ENCODE measurements around the gene ARHGAP44.
"Not testable (repeated sequence)": the region's sequence is repeated elsewhere in the genome, so short reads cannot be mapped to it uniquely, and the experiment has no call there.

Gene ARHGAP44

DNA sequence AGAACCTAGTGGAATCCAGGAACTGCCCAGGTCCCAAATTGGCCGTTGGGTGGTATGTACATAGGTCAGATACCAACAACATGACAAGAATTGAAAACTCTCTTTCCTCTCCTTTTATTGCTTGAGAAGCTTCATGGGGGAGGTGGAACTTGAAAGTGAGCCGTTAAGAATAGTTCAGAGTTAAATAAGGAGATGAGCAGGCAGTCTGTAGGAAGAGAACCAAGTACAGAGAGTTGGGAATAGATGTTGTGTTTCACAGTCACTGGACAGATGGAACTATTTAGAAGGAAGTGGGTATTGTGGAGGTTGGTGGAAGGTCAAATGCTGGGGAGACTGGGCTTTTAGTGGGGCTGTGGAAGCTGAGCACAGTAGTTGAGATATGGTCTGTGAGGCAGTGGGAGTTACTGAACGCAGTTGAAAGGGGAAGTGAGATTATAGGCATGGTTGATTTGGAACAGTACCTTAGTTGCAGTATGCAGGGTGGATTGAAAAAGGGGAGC lies 26.4 kb downstream of the ARHGAP44 start:
- no peak for DNase-seq

DNA sequence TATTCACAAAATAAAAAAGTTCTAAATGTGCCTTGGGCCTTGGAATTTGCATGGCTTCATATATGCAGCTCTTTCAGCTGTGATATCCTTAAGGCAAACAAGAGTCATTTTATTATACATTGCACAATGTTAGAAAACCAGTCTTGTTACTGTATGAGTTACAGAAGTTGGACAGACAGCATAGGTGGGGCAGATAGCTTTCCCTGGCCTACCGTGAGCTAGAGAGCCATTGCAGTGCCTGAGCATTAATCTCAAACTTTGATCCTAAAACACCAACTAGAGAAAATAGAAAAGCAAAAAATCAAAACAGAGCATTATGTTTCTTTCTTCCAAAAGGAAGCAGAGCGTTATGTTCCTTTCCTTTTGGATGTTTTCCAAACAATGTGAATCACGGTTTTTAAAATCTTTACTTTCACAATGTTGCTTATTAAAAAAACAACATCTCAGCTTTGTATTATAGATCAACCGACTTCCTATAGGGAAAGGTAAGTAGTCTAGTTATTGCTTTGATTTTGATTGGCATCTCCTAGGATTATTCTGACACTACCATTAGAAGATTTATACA lies 32.2 kb downstream of the ARHGAP44 start:
- no peak for DNase-seq

DNA sequence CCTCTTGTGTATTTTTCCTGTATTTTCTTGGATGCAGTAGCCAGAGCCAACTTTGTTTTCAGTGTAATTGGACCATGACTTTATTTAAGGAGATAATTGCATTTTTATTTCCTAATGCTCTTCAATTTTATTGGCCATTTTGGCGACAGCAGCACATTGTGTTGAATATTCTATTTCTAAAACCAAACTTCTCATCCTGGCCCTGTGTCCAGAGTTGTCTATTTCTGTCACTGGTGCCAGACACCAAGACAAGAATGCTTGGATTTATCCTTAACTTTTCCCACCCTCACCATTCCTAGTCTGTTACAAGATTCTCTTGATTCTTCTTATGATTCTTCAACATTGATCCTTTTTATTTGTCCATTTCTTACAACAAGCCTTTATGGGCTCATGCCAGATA lies 37.1 kb downstream of the ARHGAP44 start:
- no peak for DNase-seq

DNA sequence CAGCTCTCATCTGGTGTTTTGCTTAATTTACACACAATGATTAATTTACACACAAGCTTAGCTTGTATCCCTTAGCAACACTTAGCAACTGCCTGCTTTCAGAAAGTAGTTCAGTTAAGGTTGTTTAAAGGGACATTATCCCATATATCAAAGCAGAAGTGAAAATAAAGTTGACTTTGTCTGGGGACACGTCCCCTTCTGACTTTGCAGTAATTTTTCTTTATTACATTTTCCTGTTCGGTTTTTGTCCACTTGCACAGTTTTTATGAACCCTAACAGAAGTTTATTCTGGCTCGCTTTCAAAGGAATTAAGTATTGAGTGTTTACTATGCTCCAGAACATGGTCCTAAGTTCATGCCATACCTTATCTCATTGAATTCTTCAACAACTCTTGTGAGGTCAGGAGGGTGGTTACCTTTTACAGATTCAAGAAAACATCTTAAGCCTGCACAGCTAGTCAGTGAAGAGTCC lies 41.5 kb downstream of the ARHGAP44 start:
- DNase-seq = no peak

DNA sequence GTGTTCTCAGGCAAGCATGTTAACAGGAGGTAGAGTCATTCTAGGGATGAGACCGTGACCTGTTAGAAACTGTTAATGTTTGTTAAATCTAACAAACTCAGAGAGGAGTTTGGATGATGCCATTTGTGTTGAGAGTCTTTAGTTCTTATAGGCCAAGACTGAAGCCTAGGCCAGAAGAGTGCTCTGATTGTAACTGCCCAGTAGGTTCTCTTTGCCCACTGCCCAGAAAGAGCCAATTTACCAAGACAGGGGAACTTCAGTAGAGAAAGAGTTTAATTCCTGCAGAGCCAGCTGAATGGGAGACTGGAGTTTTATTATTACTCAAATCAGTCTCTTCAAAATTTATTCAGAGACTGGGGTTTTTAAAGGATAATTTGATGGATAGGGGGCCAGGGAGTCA lies 42.5 kb downstream of the ARHGAP44 start:
- DNase-seq = no peak

DNA sequence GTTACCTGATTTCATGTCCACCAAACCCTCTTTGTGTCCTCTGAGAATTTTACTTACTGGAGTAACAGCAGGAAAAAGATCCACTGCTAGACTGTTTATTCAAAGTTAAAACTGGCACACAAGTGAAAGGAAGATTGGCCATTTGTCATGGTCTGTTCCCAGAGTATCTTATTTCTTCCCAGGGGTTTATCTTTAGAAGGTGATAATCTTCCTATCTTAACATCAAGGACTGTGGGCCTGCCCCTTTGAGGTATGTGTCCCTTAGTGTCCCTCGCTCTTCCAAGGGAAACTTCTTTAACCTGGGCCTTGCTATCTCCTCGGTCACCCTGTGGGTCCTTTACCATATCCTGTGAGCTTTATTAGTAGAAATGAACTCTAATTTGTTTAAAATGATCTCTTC lies 49.7 kb downstream of the ARHGAP44 start:
- DNase-seq = no peak

DNA sequence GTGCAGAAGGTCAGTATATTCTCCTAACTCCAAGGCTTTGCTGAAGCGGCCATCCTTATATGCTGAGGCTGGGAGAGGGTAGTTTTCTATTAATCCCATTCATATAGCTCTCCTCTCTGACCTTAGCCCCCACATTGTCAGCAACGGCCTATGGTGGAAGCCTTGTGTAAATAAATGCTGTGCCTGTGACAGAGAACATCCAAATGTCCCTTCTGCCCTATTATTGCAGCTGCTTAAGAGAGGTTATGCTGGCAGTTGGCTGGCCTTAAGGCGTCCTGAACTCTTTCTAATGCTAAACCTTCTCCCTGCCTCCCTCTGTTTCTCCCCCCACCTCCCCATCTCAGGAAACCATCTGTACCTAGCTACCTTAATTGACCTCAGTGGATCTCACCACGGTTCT lies 53.6 kb downstream of the ARHGAP44 start:
- DNase-seq = no peak

DNA sequence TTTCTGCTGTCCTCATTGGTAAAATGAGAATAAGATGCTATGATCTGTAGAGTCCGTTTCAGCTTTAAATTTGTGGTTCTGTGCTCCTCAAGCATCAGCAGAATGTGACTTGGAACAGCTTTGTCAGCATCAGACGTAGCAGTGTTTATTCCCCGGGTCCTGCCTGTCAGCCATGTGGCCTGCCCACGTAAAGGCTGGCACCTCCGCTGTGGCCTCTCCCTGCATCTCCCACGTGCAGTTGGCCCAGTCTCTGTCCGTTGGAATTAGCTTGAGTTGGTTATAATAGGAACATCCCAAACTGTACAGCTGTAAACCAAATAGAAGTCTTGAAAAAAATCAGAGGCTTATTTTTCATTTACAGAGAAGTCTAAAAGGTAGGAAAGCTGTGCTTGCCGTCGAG lies 61.7 kb downstream of the ARHGAP44 start:
- no peak for DNase-seq

DNA sequence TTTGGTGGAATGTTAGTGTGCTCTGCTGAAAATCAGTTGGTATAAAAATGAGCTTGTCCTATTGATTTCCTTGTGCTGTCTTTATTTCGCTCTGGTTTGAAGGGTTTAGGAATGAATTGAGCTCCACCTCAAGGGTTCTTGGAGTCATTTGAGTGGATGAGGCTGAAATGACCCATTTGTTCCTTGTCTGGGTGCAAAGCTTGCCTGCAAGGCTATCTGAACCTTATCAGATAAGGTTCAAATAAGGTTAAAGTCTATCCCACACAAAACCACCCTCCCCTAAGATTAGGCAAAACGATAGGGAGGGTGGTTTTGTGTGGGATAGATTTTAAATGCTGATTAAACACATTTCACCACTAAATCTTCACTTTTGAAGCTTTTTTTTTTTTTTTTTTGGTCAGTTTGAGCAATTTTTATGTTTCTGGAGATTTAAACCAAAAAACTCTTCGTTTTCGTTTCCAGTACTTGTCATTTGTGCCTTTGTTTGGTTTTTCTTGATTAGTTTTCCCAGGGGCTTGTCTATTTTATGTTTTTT lies 62.7 kb downstream of the ARHGAP44 start:
- DNase-seq = no peak

DNA sequence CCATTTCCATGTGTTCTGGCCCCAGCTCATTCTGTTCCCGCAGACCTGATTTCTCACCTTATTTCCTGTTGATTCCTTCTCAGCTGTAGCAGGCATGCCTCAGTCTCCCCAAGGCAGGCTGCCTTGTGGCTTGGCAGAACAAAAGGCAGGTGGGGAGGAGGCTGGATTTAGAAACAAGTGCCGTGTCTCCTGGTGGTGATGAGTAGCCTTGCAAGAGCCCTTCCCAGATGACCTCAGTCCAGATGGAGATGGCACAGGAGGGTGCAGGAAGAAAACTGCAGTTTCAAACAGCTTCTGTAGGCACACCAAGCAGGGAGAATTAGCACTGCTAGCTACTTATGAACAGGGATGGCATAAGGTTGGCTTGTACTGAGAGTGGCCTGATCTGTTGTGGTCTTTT lies 64.6 kb downstream of the ARHGAP44 start:
- no peak for DNase-seq

DNA sequence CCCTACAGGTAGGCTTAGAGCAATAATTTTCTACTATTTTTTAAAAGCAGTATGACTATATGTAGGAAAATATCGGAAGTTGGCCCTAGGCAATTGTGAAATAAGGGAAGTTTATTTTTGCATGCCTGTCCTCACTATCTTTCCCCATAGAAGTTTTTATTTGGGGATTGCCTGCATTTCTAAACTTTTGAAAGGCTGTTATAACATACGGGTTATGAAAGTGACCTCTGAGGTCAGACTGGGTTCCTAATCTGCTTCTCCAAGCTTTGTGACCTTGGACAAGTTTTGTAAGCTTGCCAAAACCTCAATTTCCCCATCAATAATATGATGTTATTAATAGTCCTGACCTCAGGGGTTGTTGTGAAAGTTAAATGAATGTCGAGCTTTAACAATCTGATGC lies 67.1 kb downstream of the ARHGAP44 start:
- no peak for DNase-seq

DNA sequence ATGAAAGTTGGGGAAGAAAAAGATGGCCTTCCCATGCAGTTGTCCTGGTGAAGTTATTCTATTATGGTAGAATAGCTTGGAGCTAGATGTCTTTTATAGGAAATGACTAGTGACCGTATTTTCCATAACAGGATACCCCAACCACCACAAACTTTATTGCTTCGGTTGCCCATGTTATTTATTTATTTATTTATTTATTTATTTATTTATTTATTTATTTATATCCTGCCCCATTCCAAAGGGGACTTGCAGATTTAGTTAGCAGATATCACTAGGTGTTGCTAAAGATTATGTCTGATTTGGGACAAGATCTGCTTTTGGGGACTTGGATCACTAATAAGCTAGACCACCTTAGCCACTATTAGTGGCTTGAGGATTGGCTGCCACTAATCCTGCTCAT lies 68.3 kb downstream of the ARHGAP44 start:
- DNase-seq = no peak

DNA sequence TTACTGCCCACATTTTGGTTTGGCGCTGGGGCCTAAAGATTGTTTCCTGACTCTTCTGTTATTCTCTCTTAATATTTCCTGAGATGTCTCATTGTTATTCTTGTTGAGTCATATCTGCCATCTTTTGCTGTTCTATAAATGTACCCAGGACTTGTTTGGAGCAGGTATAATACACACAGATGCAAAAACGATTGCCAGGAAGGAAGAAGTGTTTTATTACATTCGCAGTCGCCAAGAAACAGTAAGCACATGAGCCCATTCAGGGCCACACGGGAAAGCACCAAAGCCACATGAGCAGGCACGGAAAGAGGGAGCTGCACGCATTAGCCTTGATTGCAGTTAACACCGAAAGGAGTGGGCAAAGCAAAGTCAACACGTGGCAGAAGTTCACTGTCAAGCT lies 70.2 kb downstream of the ARHGAP44 start:
- no peak for DNase-seq

DNA sequence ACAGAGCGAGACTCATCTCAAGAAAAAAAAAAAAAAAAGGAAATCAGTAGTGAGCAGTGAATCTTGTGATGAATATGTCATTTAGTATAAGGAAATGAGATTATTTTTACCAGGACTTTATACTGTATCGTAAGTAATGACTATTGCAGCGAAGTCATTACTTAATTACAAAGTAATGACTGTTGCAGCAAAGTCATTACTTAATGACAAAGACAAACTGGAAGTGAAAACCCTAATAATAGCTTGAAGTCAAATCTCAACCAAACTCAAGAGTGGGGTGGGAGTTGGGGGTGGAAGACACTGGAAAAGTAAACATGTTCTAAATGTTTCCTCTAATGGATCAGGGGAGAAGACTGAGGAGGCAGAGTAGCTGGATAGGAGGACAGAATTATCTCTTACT lies 76.5 kb downstream of the ARHGAP44 start:
- DNase-seq = no peak

DNA sequence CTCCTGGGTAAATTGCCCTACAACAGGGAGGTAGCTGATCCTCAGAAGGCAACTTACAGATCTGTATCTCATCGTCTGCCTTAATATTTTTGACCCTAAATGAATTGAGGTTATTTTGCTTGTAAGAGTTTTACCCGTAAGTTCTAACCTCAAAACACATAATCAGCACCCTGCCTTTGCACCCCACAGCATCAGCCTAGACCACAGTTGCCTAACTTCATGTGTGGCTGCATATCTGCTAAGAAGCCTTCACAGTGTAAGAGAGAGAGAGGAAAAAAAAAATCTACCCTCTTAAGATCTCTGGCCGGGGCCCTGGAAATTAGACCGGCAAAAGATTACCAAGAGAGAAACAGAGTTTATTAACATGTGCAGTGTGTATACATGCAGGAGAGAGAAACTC lies 76.9 kb downstream of the ARHGAP44 start:
- DNase-seq = no peak

DNA sequence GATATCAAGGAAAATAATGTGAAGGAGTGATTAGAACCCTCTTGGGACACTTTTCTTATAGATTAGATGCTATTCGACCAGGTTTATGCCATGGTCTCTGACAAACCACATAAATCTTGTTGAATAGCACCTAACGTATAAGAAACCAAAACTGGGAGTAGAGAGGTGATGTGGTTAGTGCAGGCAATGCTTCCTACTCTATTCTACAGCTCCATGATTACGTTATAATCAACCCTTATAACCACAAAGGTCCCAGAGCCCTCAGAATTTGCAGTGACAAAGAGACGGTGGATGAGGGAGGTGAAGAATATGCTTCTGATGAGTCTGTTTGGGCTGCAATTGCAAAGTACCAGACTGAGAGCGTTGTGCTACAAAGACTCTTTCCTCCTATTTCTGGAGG lies 78.4 kb downstream of the ARHGAP44 start:
- DNase-seq = no peak

DNA sequence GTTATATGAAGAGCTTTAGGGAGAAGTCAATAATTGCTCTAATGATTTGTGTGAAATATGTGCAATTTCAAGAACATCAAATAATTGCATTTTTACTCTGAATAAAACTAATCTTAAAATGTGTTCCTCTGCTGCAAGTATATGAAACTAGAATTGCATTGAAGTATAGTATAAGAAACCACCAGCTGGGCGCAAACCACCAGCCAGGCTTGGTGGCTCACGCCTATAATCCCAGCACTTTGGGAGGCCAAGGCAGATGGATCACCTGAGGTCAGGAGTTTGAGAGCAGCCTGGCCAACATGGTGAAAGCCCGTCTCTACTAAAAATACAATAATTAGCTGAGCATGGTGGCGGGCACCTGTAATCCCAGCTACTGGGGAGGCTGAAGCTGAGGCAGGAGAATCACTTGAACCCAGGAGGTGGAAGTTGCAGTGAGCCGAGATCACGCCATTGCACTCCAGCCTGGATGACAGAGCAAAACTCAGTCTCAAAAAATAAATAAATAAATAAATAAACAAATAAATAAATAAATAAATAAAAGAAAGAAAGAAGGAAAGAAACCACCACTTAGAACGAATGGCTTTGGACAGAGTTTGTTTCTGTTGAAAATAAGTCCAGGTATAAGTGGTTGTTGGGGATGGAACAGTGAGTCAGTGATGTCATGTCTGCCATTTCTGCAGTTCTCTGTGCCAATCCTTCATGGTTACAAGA lies 84.3 kb downstream of the ARHGAP44 start:
- not testable (repeated sequence) for DNase-seq

DNA sequence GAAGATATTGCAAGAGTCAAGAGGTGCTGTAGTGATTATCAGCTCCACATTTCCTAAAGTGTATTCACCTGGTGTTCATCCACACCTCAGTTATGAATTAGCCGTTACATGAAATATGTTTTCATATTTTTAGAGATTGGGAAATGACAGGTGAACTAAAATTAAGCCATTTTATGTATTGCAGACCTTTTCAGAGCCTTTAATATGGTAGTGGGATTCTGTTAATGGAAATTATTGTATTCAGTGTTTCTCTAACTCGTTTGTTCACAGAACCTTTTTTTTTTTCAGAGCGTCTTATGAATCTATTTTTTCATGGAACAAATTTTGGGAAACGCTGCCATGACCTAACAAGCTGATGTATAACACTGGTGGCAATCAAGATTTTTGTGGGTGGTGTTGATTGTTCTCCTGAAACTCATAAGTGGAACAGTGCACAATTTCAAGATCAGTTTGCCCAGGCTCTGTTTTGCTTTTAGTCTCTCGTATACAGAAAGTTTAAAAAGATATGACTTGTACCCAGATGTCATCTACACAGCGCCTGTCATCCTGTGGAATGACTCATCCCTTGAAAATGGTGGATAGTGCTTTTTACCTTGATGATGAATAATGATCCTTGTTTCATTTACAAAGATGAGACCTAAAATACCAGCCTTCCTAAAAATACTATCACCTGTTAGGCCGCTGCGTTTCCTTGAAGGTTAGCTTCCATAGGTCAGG lies 88.8 kb downstream of the ARHGAP44 start:
- no peak for DNase-seq

DNA sequence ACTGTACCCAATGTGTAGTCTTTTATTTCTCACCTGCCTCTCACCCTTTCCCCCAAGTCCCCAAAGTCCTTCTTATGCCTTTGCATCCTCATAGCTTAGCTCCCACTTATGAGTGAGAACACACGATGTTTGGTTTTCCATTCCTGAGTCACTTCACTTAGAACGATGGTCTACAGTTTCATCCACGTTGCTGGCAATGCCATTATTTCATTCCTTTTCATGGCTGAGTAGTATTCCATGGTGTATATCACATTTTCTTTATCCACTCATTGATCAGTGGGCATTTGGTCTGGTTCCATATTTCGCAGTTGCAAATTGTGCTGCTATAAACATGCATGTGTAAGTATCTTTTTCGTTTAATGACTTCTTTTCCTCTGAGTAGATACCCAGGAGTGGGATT lies 89.8 kb downstream of the ARHGAP44 start:
- not testable (repeated sequence) for DNase-seq

DNA sequence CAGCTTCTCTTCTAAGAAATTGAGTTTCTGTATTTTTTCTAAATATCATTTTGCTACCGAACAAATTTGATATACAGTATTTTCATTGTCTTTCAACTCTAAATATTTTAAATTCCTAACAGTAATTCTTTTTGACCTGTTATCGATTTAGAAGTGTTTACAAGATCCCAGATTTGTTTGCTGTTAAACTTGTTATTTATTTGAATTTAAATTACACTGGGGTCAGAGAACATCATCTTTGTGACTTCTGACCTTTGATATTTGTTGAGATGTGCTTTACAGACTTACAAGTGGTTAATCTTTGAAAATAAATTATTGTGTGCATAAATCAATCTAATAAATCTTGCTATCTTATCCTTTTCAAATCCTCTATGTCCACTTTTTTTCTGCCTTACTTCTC lies 94.2 kb downstream of the ARHGAP44 start:
- DNase-seq = no peak

DNA sequence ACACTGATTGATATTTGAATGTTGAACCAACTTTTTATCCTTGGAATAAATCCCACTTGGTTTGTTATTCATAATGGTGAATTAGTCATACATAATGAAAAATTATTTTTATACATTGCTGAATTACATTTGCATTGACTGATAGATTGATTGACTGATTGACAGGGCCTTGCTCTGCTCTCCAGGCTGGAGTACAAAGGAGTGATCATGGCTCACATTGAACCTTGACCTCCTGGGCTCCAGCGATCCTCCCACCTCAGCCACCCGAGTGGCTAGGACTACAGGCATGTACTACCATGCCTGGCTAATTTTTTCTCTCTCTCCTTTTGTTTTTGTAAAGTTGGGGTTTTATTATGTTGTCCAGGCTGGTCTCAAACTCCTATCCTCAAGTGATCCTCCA lies 97.8 kb downstream of the ARHGAP44 start:
- no peak for DNase-seq

DNA sequence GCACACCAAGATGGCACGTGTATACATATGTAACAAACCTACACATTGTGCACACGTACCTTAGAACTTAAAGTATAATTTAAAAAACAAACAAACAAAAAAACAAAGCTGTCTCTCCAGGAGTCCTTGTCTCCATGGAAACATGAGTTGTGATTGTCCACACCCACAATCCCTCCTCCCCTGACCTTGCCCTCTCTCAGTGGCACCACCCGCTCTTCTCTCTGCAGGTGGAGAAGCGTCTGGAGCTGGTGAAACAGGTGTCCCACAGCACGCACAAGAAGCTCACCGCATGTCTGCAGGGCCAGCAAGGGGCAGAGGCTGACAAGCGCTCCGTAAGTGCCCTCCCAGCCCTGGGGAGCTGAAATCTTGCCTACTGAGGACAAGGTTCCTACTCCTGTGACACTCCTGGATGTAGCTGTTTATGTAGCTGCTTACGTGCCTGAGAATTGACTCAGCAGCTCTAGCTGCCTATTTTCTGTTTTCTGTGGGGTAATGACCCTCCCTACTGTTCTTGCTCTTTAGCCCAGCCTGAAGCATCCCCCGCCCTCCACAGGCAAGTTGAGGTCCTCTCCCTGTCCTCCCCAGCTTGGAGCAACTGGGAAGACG lies 107.0 kb downstream of the ARHGAP44 start:
- no peak for DNase-seq

DNA sequence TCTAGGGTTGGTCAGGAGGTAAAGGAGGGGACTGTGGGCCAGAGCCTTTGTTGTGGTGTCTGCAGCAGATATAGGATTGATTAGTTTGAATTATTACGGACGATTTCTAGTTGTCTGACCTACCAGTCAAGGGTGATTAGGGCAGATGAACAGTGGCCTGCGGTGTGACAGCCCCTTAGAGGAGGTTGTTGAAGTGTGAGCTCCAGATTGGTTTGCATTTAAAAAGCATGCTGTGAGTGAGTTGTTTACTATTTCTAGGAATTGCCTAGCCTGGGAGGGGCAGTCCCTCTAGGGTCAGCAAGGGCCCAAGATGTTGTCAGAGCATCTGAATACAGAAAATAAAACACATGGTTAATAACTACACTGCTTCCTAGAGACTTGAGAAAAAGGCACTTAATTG lies 108.8 kb downstream of the ARHGAP44 start:
- DNase-seq = no peak

DNA sequence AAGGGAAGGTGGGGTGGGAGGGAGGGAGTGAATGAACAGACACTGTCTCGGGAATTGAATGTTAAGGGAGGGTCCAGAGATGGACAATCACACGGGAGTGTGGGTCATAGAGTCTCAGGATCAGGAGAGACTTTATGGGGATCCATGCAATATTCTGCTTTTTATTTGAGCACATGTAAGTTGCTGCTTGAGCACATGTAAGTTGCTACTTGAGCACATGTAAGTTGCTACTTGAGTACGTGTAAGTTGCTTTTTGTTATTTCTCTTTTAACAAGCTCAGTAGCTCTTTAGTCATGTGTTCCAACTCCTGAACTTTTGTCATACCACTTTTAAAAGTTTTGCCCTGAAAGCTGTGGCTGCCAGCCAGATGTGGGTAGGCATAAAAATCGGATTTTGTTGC lies 110.3 kb downstream of the ARHGAP44 start:
- DNase-seq = no peak

All from KG1 (cell line).